Thyroid gland (tissue), 4 donors: Measurements from ENCODE around the gene SURF2.

Experiments
- CTCF ChIP-seq, 6 experiments: fragments of 200-600 bp in 3 of 6; fragments of 450-650 bp in 3 of 6; sonication (generic) in 3 of 6; IDR thresholded peaks; one replicate each; pipeline ENCODE4 v1.5.1; 2016 to 2019; ENCODE audit warnings: antibody characterized with exemption in 6 of 6, mild to moderate bottlenecking in 2 of 6, inconsistent platforms in 1 of 6, moderate library complexity in 1 of 6
- POLR2A ChIP-seq, 2 donors: fragments of 450-650 bp; IDR thresholded peaks; one replicate each; pipeline ENCODE4 v1.6.1; 2017; ENCODE audit warnings: antibody characterized with exemption in 2 of 2, mild to moderate bottlenecking in 2 of 2, moderate library complexity in 1 of 2

GRCh38 chr9:133361507-133362092, 5.2 kb downstream of the SURF2 start:
- TF ChIP-seq CTCF (IDR thresholded peaks at IDR 0.05): no peak
- no peak for TF ChIP-seq POLR2A (IDR thresholded peaks at IDR 0.05)
